Calu3 (cell line): ENCODE measurements around the gene NBPF1. TPM values are rescaled to one million over a fixed set of nuclear protein-coding genes. Genes with fewer than 3 reads are reported as not detected.
A peak's percentile ranks its signal among the peaks of the same experiment; 100 is the strongest.
"Not testable (repeated sequence)": the region's sequence is repeated elsewhere in the genome, so short reads cannot be mapped to it uniquely, and the experiment has no call there.

Experiments
- Bru-seq: library from RNA; stranded (reverse); fragments of 400-500 nt; gene quantifications from one replicate; lab custom pipeline; 2021; lab: Mats Ljungman, UMichigan
- BruChase-seq, 2 experiments: library from RNA; stranded (reverse); fragments of 400-500 nt; gene quantifications; one replicate each; lab custom pipeline; 2021; lab: Mats Ljungman, UMichigan
- BruUV-seq: library from RNA; stranded (reverse); fragments of 400-500 nt; replicated peaks from 2 replicates; lab custom pipeline; 2021; lab: Mats Ljungman, UMichigan
- CTCF ChIA-PET: fragments of 300-600 bp; sonication (Branson Sonifier 250); formaldehyde crosslinking; loops from one replicate; lab custom pipeline; 2022; ENCODE audit warnings: antibody characterized with exemption; lab: Charles Lee
- DNase-seq: peaks from one replicate; pipeline ENCODE4 v3.0.0; 2022
- H3K27ac Mint-ChIP-seq: one replicate; pipeline ENCODE4 v1.8.0; 2022; ENCODE audit warnings: mixed read lengths; ENCODE audit not compliant: unreplicated experiment
- H3K27me3 Mint-ChIP-seq: one replicate; pipeline ENCODE4 v1.8.0; 2022; ENCODE audit warnings: mixed read lengths; ENCODE audit not compliant: unreplicated experiment
- H3K36me3 Mint-ChIP-seq: one replicate; pipeline ENCODE4 v1.8.0; 2022; ENCODE audit warnings: mild to moderate bottlenecking, moderate library complexity, mixed read lengths; ENCODE audit not compliant: insufficient read depth, unreplicated experiment
- H3K4me1 Mint-ChIP-seq: one replicate; pipeline ENCODE4 v1.8.0; 2022; ENCODE audit warnings: mild to moderate bottlenecking, low read depth, mixed read lengths; ENCODE audit not compliant: unreplicated experiment
- H3K4me3 Mint-ChIP-seq: one replicate; pipeline ENCODE4 v1.8.0; 2022; ENCODE audit warnings: mild to moderate bottlenecking, low read depth, moderate library complexity, mixed read lengths; ENCODE audit not compliant: unreplicated experiment
- H3K9me3 Mint-ChIP-seq: one replicate; pipeline ENCODE4 v1.8.0; 2022; ENCODE audit warnings: low read depth, mixed read lengths; ENCODE audit not compliant: unreplicated experiment
- CTCF ChIP-seq: fragments of 200-600 bp; IDR thresholded peaks from one replicate; pipeline ENCODE4 v1.8.0; 2022; ENCODE audit warnings: antibody characterized with exemption; ENCODE audit not compliant: unreplicated experiment
- intact Hi-C: fragments of 100-400 bp; cut with micrococcal nuclease; formaldehyde crosslinking; loops from one replicate; pipeline ENCODE4 v1.10.0; 2022; ENCODE audit not compliant: unreplicated experiment
- long read RNA-seq: library from polyadenylated mRNA; stranded (forward); transcript quantifications from one replicate; pipeline ENCODE4 v2.0.0, GENCODE V29; 2022
- total RNA-seq: library from RNA; stranded (reverse); gene quantifications from 2 replicates; pipeline ENCODE4 v1.2.3, GENCODE V29; 2022

NBPF1 gene
- total RNA-seq (26.4 and 27.8 TPM in 2 replicates), Bru-seq, nascent RNA (percentile 45 among the genes with signal in this experiment), BruChase-seq, experiment 1, labeled RNA remaining after a 6-hour chase (percentile 46 among the genes with signal in this experiment), BruChase-seq, experiment 2, labeled RNA remaining after a 2-hour chase (percentile 50 among the genes with signal in this experiment)
- long read RNA-seq, partial matches to known transcripts = 2 of 11 reads
- long read RNA-seq, other reads (novel, unspliced or antisense) = 6 of 11 reads

- Mint-ChIP-seq H3K36me3 (no peaks in the 10 kb centered on the region), H3K9me3 (no peaks in the 10 kb centered on the region)
- no TSS peak for BruUV-seq
Observed at GRCh38 chr1:16613185-16614147, at the start of gene NBPF1. Gene NBPF1, minus strand, starts transcription at chr1:16613564.

GRCh38 chr1:16658234-16658633 is 44.9 kb upstream of the NBPF1 start:
- H3K27me3 Mint-ChIP-seq, H3K27ac Mint-ChIP-seq, DNase-seq, BruUV-seq, H3K36me3 Mint-ChIP-seq, CTCF ChIA-PET, H3K4me1 Mint-ChIP-seq, H3K9me3 Mint-ChIP-seq, intact Hi-C loops, H3K4me3 Mint-ChIP-seq: not testable (repeated sequence)

More at GRCh38 chr1:16613185-16614147, at the start of gene NBPF1:
- Mint-ChIP-seq H3K4me3 (no peak within 1 kb of the TSS), H3K27ac (no peak within 1 kb of the TSS), H3K4me1 (no peaks in the 10 kb centered on the region), H3K27me3 (no peaks in the 10 kb centered on the region)
- DNase-seq = peak; percentile 94
- intact Hi-C loops = no loop called here
- TF ChIP-seq CTCF = no peak
- CTCF ChIA-PET = interaction anchor here (0.6 kb wide), 1 partner anchor 947 kb away, joined by 8 read pairs; no protein-coding TSS in a partner anchor

GRCh38 chr1:16656981-16657683 is 43.8 kb upstream of the NBPF1 start:
- H3K4me3 Mint-ChIP-seq, CTCF ChIA-PET, H3K9me3 Mint-ChIP-seq, H3K27me3 Mint-ChIP-seq, DNase-seq, H3K36me3 Mint-ChIP-seq, intact Hi-C loops, BruUV-seq, H3K4me1 Mint-ChIP-seq, H3K27ac Mint-ChIP-seq: not testable (repeated sequence)

- DNase-seq, H3K9me3 Mint-ChIP-seq, BruUV-seq, H3K27ac Mint-ChIP-seq, H3K36me3 Mint-ChIP-seq, H3K4me1 Mint-ChIP-seq, H3K27me3 Mint-ChIP-seq, CTCF ChIA-PET, H3K4me3 Mint-ChIP-seq, intact Hi-C loops: not testable (repeated sequence)
Observed at GRCh38 chr1:16656574-16656973, 43.2 kb upstream of the NBPF1 start.

- CTCF ChIA-PET, BruUV-seq: not testable (repeated sequence)
Observed at GRCh38 chr1:16651560-16651959, 38.2 kb upstream of the NBPF1 start.

GRCh38 chr1:16649960-16650359 is 36.6 kb upstream of the NBPF1 start:
- H3K4me3 Mint-ChIP-seq, H3K36me3 Mint-ChIP-seq, H3K27ac Mint-ChIP-seq, DNase-seq, H3K27me3 Mint-ChIP-seq, intact Hi-C loops, BruUV-seq, H3K9me3 Mint-ChIP-seq, H3K4me1 Mint-ChIP-seq, CTCF ChIA-PET: not testable (repeated sequence)

More at GRCh38 chr1:16651560-16651959, 38.2 kb upstream of the NBPF1 start:
- DNase-seq, H3K27me3 Mint-ChIP-seq, H3K4me1 Mint-ChIP-seq, H3K36me3 Mint-ChIP-seq, H3K27ac Mint-ChIP-seq, intact Hi-C loops, H3K9me3 Mint-ChIP-seq, H3K4me3 Mint-ChIP-seq: not testable (repeated sequence)

GRCh38 chr1:16649390-16649789 is 36.0 kb upstream of the NBPF1 start:
- intact Hi-C loops, CTCF ChIA-PET, H3K9me3 Mint-ChIP-seq, H3K27me3 Mint-ChIP-seq, DNase-seq, H3K4me3 Mint-ChIP-seq, H3K27ac Mint-ChIP-seq, BruUV-seq, H3K36me3 Mint-ChIP-seq, H3K4me1 Mint-ChIP-seq: not testable (repeated sequence)

GRCh38 chr1:16648756-16649155 is 35.4 kb upstream of the NBPF1 start:
- H3K36me3 Mint-ChIP-seq, H3K4me1 Mint-ChIP-seq, H3K27ac Mint-ChIP-seq, BruUV-seq, intact Hi-C loops, H3K27me3 Mint-ChIP-seq, CTCF ChIA-PET, H3K9me3 Mint-ChIP-seq, DNase-seq, H3K4me3 Mint-ChIP-seq: not testable (repeated sequence)
